ENCODE data around the gene GRIA2.

DNA sequence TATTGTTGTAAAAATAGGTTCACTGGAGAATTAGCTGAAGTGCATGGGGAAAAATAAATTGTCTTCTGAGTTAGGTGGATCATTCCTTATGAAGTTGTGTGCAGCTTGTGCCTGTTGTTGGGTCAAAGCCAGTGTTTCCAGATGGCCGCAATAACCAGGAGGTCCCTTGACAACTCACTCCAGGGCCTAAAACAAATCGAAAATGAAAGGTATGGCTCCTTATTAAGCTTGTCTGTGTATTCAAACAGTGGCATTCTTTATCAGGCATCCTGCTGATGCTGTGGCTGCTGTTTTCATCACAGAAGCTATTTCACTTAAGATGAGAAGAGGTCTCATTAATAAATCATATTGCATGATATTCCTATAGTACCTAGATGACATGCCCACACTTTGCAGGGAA, 80.2 kb downstream of the GRIA2 start:
- TF ChIP-seq EZH2 (optimal IDR thresholded peaks at IDR 0.05; ENCODE audit: low read depth, low read length), result no peak
- TF ChIP-seq, protein P1, sequence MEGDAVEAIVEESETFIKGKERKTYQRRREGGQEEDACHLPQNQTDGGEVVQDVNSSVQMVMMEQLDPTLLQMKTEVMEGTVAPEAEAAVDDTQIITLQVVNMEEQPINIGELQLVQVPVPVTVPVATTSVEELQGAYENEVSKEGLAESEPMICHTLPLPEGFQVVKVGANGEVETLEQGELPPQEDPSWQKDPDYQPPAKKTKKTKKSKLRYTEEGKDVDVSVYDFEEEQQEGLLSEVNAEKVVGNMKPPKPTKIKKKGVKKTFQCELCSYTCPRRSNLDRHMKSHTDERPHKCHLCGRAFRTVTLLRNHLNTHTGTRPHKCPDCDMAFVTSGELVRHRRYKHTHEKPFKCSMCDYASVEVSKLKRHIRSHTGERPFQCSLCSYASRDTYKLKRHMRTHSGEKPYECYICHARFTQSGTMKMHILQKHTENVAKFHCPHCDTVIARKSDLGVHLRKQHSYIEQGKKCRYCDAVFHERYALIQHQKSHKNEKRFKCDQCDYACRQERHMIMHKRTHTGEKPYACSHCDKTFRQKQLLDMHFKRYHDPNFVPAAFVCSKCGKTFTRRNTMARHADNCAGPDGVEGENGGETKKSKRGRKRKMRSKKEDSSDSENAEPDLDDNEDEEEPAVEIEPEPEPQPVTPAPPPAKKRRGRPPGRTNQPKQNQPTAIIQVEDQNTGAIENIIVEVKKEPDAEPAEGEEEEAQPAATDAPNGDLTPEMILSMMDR (IDR thresholded peaks at IDR 0.05; ENCODE audit: low read length), result no peak

Measured in MM.1S (cell line).